Activated CD4-positive, alpha-beta T cell treated with anti-CD3 and anti-CD28 coated beads for 4 hours (primary cell): Measurements from ENCODE around the gene CHST9.
"Not testable (repeated sequence)": the region's sequence is repeated elsewhere in the genome, so short reads cannot be mapped to it uniquely, and the experiment has no call there.

ENCODE experiments used
- DNase-seq, 2 donors: peaks; one replicate each; pipeline ENCODE4 v3.0.0-alpha.2; 2020

The CHST9 gene

GRCh38 chr18:26992926-26993325 is 192.2 kb downstream of the CHST9 start:
- no peak for DNase-seq

GRCh38 chr18:26989842-26990241 is 195.3 kb downstream of the CHST9 start:
- DNase-seq = no peak

GRCh38 chr18:26981360-26982082 is 203.6 kb downstream of the CHST9 start:
- no peak for DNase-seq

GRCh38 chr18:26978812-26979341 is 206.2 kb downstream of the CHST9 start:
- no peak for DNase-seq

GRCh38 chr18:26977781-26978180 is 207.3 kb downstream of the CHST9 start:
- DNase-seq = no peak

GRCh38 chr18:26976206-26976605 is 208.9 kb downstream of the CHST9 start:
- DNase-seq = no peak

- DNase-seq = not testable (repeated sequence)
Measured at GRCh38 chr18:26972549-26972948, 212.6 kb downstream of the CHST9 start.

- DNase-seq = no peak
Measured at GRCh38 chr18:26971409-26971808, 213.7 kb downstream of the CHST9 start.

- DNase-seq = no peak
Measured at GRCh38 chr18:26970637-26971036, 214.5 kb downstream of the CHST9 start.

GRCh38 chr18:26965206-26965605 is 219.9 kb downstream of the CHST9 start:
- no peak for DNase-seq

GRCh38 chr18:26963292-26963691 is 221.8 kb downstream of the CHST9 start:
- DNase-seq = no peak

GRCh38 chr18:26961839-26962238 is 223.3 kb downstream of the CHST9 start:
- DNase-seq = no peak

GRCh38 chr18:26960911-26961310 is 224.2 kb downstream of the CHST9 start:
- DNase-seq = no peak

- DNase-seq = no peak
Measured at GRCh38 chr18:26956863-26957262, 228.2 kb downstream of the CHST9 start.

GRCh38 chr18:26948703-26949102 is 236.4 kb downstream of the CHST9 start:
- no peak for DNase-seq

GRCh38 chr18:26943906-26944305 is 241.2 kb downstream of the CHST9 start:
- no peak for DNase-seq

GRCh38 chr18:26941584-26941983 is 243.5 kb downstream of the CHST9 start:
- no peak for DNase-seq

GRCh38 chr18:26940744-26941398 is 244.2 kb downstream of the CHST9 start:
- no peak for DNase-seq

- DNase-seq = no peak
Measured at GRCh38 chr18:26931659-26932058, 253.4 kb downstream of the CHST9 start.

- no peak for DNase-seq
Measured at GRCh38 chr18:26930630-26931029, 254.5 kb downstream of the CHST9 start.

- no peak for DNase-seq
Measured at GRCh38 chr18:26928670-26929313, 256.3 kb downstream of the CHST9 start.

- DNase-seq = not testable (repeated sequence)
Measured at GRCh38 chr18:26927822-26928221, 257.3 kb downstream of the CHST9 start.

GRCh38 chr18:26926066-26926675 is 258.9 kb downstream of the CHST9 start:
- no peak for DNase-seq
